Renal cortical epithelial cell (primary cell): Measurements from ENCODE around the gene POU5F1. TPM values are rescaled to one million over a fixed set of nuclear protein-coding genes. Genes with fewer than 3 reads are reported as not detected.

Experiments
- DNase-seq: peaks from one replicate; pipeline ENCODE4 v3.0.0-alpha.2; 2011; ENCODE audit warnings: low read depth
- total RNA-seq: library from RNA; depleted of rRNA; stranded (reverse); fragments of >200 nt; gene quantifications from 2 replicates; pipeline ENCODE4 v1.2.3, GENCODE V29; 2014

The POU5F1 gene
- total RNA-seq, 1 donor from 2014 or later: 11.3 TPM

DNA sequence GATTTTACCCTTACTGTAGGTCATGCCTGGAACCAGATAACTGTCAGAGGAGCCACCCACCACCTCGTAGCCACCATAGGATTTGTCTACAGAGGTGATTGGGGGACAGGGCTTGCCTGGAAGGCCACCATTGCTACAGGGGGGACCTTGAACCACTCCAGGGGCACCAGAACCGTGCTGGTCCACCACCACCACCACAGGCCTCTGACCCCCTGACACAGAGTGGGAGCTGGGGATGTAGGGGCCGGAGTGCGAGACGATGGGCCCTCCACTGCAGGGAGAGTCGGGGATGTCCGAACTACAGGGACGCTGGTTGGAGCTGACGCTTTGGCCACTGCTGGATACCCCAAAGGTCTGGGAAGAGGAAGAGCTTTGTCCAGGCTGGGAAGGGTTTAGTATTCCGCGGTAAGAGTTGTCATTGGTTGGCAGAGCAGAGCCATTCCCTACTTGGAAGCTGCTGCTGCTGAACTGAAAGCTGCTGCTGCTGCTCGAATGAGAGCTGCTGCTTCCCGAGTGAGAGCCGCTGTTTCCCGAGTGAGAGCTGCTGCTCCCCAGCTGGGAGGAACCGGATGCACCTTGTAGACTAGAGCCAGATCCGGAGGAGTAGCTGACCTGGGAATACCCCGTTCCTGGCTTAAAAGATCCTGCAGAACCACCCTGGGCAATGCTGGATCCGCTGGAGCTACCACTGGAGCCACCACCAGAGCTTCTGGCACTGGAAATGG lies 53.7 kb downstream of the POU5F1 start:
- DNase-seq: no peak

GRCh38 chr6:31115941-31116560 lies 54.4 kb downstream of the POU5F1 start:
- DNase-seq: no peak

DNA sequence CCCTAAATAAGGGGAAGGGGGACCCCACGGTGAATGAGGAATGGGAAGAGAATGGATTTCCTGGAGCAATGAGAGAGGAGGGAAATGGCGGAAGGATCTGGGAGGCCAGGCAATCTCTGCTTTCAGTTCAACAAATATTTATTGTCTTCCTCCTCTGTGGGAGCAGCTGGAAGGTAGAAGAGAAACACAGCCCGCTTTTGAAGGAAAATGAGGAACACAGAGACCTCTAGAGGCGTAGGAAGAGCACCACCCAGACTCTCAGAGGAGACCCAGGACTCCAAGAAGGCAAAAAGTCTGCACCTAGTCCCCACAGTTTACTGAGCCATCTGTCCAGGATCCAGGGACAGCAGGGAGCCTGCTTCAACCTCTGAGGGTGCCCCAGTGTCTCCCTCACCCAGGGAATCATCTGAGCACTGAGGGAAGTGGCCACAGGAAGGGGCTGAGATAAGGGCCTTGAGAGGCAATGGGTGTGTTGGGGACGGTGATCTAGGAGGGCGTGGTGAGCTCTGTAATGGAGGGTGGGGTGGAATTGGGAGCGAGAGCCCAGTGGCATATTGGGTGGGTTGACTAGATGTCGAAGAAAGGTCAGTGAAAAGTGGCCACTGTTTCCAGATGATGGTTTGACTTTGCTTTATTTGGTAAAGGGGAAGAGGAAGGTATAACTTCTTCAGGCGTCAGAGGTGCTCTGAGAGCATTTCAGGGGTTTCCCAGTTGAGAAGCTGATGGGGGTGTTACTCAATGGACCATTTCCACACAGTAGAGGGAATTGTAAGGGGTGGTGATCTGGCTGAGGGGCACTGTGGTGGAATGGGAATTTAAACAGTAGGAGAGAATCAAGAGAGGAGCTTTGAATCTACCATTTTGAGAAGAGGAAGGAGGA lies 55.3 kb downstream of the POU5F1 start:
- DNase-seq: peak; percentile 58

DNA sequence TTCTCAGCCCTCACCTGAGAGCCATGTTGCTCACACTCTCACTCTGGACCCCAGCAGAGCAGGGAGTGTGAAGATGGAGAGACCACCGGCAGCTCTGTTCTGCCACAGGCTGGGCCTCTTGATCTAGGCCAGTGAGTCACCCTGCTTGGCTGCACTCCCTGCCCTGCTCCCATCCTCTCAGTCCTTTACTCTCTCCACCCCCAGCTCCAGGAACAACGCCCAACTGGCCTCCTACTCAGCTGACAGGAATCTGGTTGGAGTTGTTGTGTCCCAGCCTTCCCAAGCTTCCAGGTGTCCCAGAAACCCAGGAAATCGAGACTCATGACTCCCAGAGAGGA lies 56.0 kb downstream of the POU5F1 start, which contains the start of gene PSORS1C1:
Gene PSORS1C1, plus strand, starts transcription at position 260 of the 338 bp plus-strand sequence. CDS start 14,833 bp downstream, outside the sequence.
- DNase-seq: peak; percentile 95

Other genes with a start within 250 kb of the POU5F1 start
- 1.9 TPM in 1 of 2 replicates, not detected in the other for gene SFTA2, start 238.5 kb downstream of the POU5F1 start, total RNA-seq
- 0.17 TPM in 1 of 2 replicates, not detected in the other for gene MUCL3, start 229.7 kb downstream of the POU5F1 start, total RNA-seq
- gene MUC21, start 187.0 kb downstream of the POU5F1 start, total RNA-seq: not detected in 2 replicates
- gene MUC22, start 160.2 kb downstream of the POU5F1 start, total RNA-seq: 0.15 TPM in 1 of 2 replicates, not detected in the other
- gene C6orf15, start 58.1 kb downstream of the POU5F1 start, total RNA-seq: 1.4 TPM in 1 of 2 replicates, not detected in the other
- 1.0 and 5.1 TPM in 2 replicates for gene PSORS1C1, start 55.9 kb downstream of the POU5F1 start, total RNA-seq
- gene CDSN, start 50.2 kb downstream of the POU5F1 start, total RNA-seq: under 0.01 and 0.05 TPM in 2 replicates
- not detected in 2 replicates for gene PSORS1C2, start 31.6 kb downstream of the POU5F1 start, total RNA-seq
- 12.9 and 21.0 TPM in 2 replicates for gene CCHCR1, start 12.9 kb downstream of the POU5F1 start, total RNA-seq
- 2.2 and 10.8 TPM in 2 replicates for gene TCF19, start 12.1 kb downstream of the POU5F1 start, total RNA-seq
- gene HLA-C, start 101.4 kb upstream of the POU5F1 start, total RNA-seq: 140 and 532 TPM in 2 replicates
- 208 and 644 TPM in 2 replicates for gene HLA-B, start 186.5 kb upstream of the POU5F1 start, total RNA-seq
- gene MICA, start 232.9 kb upstream of the POU5F1 start, total RNA-seq: 33.0 and 55.6 TPM in 2 replicates